Activated naive CD8-positive, alpha-beta T cell treated with anti-CD3 and anti-CD28 coated beads, Interleukin-2, amount 50 U/mL, for 24 hours (primary cell): ENCODE measurements around the gene TMEM240.
"Not testable (repeated sequence)": the region's sequence is repeated elsewhere in the genome, so short reads cannot be mapped to it uniquely, and the experiment has no call there.

Source experiments
- ATAC-seq: fragments of 150-1000 bp; cut with Tn5 transposase; one replicate; pipeline ENCODE4 v1.10.0; 2021
- DNase-seq: peaks from one replicate; pipeline ENCODE4 v3.0.0; 2021
- H3K27ac Mint-ChIP-seq: one replicate; pipeline ENCODE4 v1.8.0; 2021; ENCODE audit warnings: mild to moderate bottlenecking, mixed read lengths
- H3K27me3 Mint-ChIP-seq: one replicate; pipeline ENCODE4 v1.8.0; 2021; ENCODE audit warnings: mixed read lengths
- H3K36me3 Mint-ChIP-seq: one replicate; pipeline ENCODE4 v1.8.0; 2021; ENCODE audit warnings: low read depth, mixed read lengths
- H3K4me1 Mint-ChIP-seq: one replicate; pipeline ENCODE4 v1.8.0; 2021; ENCODE audit warnings: mixed read lengths
- H3K4me3 Mint-ChIP-seq: one replicate; pipeline ENCODE4 v1.8.0; 2021; ENCODE audit warnings: mild to moderate bottlenecking, moderate library complexity, mixed read lengths
- H3K9me3 Mint-ChIP-seq: one replicate; pipeline ENCODE4 v1.8.0; 2021; ENCODE audit warnings: mixed read lengths

TMEM240 gene

GRCh38 chr1:1487701-1488100 is 52.7 kb downstream of the TMEM240 start:
- Mint-ChIP-seq H3K36me3 (peaks cover 49% of the 10 kb centered on the region), H3K27me3 (no peaks in the 10 kb centered on the region), H3K27ac (no peak overlapping the region), H3K4me3 (no peak overlapping the region), H3K9me3 (no peaks in the 10 kb centered on the region), H3K4me1 (no peaks in the 10 kb centered on the region)
- no peak for DNase-seq
- no peak for ATAC-seq

DNA sequence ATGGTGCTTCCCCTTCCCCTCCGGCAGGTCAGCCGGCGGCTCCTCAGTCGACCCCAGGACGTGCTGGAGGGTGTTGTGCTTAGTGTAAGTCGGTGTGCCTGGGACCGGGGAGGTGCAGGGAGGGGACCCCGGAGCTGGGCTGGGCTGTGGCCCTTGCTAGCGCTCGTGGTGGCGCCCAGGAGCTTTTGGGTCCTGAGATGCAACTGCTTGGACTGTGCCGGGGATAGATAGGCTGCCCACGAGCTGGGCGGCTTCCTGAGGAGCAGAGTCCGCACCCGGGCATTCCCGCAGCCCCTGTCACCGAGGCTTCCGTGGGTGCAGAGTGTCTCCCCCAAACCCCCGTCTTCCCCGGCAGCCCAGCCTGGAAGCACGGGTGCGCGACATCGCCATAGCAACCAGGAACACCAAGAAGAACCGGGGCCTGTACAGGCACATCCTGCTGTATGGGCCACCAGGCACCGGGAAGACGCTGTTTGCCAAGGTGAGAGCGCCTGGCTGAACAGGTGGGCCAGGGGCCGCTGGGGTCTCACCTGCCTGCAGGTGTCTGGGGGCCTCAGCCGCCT is 54.6 kb downstream of the TMEM240 start:
- H3K4me1 Mint-ChIP-seq, H3K4me3 Mint-ChIP-seq, H3K27ac Mint-ChIP-seq, H3K27me3 Mint-ChIP-seq, DNase-seq, ATAC-seq, H3K9me3 Mint-ChIP-seq: not testable (repeated sequence)
- peaks cover 37% of the 10 kb centered on the region for H3K36me3 Mint-ChIP-seq

- not testable (repeated sequence) for H3K27ac Mint-ChIP-seq, H3K27me3 Mint-ChIP-seq, DNase-seq, H3K9me3 Mint-ChIP-seq, ATAC-seq, H3K4me1 Mint-ChIP-seq, H3K4me3 Mint-ChIP-seq
- H3K36me3 Mint-ChIP-seq = peaks cover 34% of the 10 kb centered on the region
These were observed 55.3 kb downstream of the TMEM240 start for GRCh38 chr1:1484976-1485750.
